ENCODE data around the gene EPHB2.
A peak's percentile ranks its signal among the peaks of the same experiment; 100 is the strongest.
"Not testable (repeated sequence)": the region's sequence is repeated elsewhere in the genome, so short reads cannot be mapped to it uniquely, and the experiment has no call there.

The EPHB2 gene

GRCh38 chr1:22843441-22844183, 133.0 kb downstream of the EPHB2 start:
- not testable (repeated sequence) for DNase-seq

DNA sequence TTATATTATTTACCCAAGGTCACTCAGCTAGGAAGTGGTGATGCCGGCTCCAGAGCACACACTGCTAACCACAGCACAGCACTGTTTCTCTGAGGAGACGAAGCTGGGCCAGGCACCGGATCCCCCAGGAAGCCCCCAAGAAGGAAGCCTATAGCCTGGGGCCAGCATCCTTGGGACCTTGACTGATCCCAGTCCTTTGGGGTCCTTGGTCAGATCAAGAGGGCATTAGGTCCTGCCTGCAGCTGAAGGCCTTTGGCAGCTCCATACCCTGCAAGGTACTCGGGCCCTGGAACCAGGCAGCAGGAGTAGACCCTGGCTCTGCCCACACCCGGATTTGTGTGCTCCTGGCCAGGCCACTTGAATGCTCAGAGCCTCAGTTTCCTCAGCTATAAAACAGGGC, 134.0 kb downstream of the EPHB2 start:
- no peak for DNase-seq

GRCh38 chr1:22845398-22845935, 134.8 kb downstream of the EPHB2 start:
- DNase-seq: no peak

DNA sequence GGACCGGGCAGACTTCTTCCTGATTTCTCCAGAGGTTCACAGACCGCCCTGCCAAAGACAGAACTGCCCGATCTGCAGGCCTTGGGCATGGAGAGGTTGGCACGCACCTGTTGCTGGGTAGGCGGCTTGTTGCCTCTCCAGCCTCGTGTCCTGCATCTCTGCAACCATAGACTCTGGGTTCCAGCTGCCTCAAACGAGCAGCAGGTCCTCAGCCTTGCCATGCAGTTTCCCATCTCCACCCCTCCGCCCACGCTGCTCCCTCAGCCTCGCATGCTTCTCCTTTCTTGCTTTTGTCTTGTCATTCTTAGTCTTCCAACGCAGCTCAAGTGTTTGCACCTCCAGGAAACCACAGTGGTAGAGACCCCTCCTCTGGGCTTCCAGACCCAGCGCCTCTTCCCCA, 135.8 kb downstream of the EPHB2 start:
- DNase-seq: no peak

DNA sequence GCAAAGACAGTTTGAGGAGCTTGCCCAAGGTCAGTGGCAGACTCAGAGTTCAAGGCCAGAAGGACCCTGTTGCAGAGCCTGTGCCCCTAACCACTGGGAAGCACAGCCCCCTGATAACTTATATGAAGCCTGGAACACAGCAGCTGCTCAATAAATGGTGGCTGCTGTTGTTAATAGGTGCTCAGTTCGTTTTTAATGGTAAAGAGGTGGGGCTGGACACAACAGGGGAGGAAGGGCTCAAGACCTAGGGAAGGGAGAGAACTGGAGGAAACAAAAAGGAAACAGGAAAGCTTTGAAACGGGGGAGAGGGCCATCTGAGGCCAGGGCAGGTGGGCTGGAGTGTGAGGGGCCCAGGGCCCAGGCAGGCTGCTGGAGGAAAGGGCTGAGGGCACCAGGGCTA, 136.6 kb downstream of the EPHB2 start:
- no peak for DNase-seq

- DNase-seq: no peak
Observed at GRCh38 chr1:22847709-22848108, 137.1 kb downstream of the EPHB2 start.

- no peak for DNase-seq
Observed at GRCh38 chr1:22848405-22848804, 137.8 kb downstream of the EPHB2 start.

DNA sequence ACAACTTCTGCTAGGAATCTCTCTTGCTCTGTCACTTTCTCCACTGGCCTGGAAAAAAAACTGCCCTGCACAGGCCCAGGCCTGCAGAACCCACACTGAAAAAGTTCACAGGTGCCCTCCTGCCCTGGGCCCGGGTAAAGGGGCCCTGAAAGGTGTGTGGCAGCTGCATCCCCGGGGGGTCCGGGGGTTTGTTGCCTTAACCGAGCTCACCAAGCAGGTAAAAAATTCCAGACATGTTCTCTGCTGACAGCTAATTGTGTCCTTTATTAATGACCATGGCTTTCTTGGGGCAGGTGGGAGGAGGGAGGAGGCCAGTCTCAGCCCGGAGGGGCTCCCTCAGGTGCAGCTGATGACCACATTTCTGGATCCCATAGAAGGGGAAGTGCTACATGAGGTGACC, 139.1 kb downstream of the EPHB2 start:
- no peak for DNase-seq

DNA sequence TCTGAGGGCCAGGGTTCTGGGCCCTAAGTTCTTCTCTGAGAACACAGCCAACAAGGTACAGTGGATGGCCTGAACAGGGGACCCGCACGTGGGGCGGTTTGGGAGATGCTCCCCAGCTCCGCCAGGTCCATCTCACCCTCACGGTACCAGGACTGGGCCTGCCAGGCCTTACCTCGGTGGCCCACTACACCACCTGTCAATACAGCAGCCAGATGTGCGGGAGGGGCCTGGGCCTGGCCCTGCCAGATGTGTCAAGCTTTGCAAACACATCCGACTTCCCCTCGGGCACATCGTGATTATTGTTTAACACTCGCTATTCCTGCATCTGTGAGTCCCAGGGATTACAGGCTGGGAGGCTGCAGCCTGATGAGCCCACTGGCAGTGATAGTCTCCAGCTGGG, 139.6 kb downstream of the EPHB2 start:
- no peak for DNase-seq

DNA sequence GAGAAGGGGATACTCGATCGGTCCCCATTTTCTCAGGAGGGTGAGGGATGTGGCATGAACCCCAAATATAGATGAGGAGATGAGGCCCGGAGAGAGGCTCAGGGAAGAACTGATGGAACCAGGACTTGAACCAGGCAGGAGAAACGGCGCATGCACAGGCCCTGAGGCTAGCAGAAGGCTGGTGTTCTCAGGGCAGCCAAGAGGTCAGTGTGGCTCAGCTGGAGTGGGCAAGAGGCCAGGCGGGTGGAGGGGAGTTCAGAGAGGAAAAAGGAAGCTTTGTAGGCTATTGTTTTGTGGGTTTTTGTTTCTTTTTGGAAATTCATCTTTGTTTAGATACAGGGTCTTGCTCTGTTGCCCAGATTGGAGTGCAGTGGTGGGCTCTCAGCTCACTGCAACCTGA, 140.0 kb downstream of the EPHB2 start:
- no peak for DNase-seq

DNA sequence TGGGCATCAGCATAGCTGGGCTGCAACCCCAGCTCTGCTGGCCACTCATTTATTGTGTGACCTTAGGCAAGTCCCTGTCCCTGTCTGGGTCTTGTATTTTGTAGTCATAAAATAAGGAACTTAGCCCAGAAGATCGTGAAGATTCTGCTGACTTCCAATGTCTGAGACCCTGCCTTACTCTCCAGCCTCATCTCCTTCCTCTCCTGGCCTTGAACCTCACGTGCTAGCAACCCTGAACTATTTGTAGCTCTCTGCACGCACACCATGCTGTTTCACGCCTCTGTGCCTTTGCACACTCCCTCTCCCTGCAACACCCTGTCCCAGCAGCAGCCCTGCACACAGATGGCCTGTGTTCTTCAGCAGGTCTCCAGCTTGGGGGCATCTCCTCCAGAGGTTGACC, 140.9 kb downstream of the EPHB2 start:
- no peak for DNase-seq

DNA sequence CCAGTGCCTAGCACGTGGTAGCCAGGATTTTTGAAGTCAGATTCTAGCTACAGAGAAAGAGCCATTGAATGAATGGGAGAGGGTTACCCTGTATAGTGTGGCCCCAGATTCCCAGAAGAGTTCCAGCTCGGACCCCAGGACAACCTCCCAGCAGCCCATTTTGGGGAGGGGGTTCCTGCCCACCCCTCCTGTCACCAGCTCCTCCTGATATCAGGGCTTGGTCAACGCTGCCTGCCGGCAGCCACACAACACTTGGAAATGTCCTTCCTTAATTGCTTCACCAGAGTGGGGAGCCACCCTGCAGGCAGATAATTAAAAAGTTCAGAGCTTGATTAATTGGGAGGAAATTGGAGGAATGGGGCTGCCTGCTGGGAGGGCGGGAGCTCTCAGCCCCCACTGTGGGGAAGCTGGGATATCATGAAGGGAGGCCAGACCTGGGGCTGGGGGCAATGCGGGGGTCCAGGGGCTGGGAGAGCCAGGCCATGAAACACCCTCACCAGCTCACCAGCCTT, 141.6 kb downstream of the EPHB2 start:
- no peak for DNase-seq

- DNase-seq: no peak
Observed at GRCh38 chr1:22853651-22854185, 143.1 kb downstream of the EPHB2 start.

- no peak for DNase-seq
Observed at GRCh38 chr1:22854688-22855565, 144.3 kb downstream of the EPHB2 start.

- DNase-seq: no peak
Observed at GRCh38 chr1:22855668-22856606, 145.3 kb downstream of the EPHB2 start.

GRCh38 chr1:22857661-22858060, 147.0 kb downstream of the EPHB2 start:
- no peak for DNase-seq

GRCh38 chr1:22860414-22860800, 149.8 kb downstream of the EPHB2 start:
- DNase-seq: no peak

- no peak for DNase-seq
Observed at GRCh38 chr1:22860883-22861385, 150.3 kb downstream of the EPHB2 start.

DNA sequence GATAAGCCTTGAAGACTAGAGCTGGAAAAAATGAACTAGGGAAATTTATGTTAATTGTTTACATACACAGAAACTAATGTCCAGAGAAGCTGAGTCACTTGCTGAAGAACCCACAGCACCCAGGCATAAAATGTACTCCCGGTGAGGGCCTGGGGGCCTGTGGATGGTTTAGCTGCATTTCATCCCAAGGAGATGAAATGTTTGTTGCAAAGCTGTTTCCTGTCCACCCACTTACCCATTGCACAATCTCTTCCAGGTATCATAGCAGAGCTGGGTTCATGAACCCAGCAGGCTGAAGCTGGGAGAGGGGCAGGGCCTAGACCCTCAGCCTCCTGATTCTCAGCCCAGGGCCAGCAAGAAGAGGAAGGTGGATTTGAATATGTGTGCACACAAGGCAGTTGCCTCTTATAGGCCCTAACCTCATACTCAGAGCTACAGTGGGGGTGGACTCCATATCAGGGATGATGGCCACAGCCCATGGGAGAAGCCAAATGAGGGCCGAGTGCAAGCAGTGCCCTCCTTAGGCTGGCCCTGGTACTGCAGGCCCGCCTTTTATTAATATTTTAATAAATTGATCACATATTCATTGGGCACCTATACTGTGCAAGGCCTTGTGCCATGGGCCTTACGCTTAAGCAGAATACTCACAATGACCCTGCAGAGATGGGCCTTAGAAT, 151.3 kb downstream of the EPHB2 start:
- peak; percentile 23 for DNase-seq

DNA sequence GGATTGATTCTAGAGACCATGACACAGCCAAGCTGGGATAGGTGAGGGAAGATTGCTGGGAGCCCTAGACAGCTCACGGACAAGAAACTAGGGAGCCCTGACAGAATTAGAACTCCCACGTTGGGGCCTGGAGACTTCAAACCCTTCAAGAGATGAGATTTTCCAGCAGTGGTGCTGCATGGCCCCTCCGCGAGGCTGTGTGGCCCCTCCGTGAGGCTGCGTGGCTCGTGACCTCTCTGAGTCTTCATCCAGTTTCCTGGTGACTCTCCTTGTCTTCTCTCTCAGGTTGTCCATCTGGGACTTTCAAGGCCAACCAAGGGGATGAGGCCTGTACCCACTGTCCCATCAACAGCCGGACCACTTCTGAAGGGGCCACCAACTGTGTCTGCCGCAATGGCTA, 152.1 kb downstream of the EPHB2 start:
- DNase-seq: no peak

GRCh38 chr1:22863766-22864165, 153.1 kb downstream of the EPHB2 start:
- no peak for DNase-seq

DNA sequence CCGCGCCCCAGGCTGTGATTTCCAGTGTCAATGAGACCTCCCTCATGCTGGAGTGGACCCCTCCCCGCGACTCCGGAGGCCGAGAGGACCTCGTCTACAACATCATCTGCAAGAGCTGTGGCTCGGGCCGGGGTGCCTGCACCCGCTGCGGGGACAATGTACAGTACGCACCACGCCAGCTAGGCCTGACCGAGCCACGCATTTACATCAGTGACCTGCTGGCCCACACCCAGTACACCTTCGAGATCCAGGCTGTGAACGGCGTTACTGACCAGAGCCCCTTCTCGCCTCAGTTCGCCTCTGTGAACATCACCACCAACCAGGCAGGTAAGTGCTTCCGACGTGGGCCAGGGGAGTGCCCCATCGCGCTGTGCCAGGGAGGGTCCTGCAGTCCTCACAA, 154.2 kb downstream of the EPHB2 start:
- no peak for DNase-seq
